C4-2B (cell line): ENCODE results near the gene LGI2.

Experiments used
- CTCF ChIP-seq: fragments of 450-650 bp; conservative IDR thresholded peaks from 2 replicates; pipeline ENCODE4 v1.5.1; 2017; ENCODE audit warnings: mild to moderate bottlenecking
- ZFX ChIP-seq: fragments of 450-650 bp; IDR thresholded peaks from 2 replicates; pipeline ENCODE4 v1.6.1; 2017

DNA sequence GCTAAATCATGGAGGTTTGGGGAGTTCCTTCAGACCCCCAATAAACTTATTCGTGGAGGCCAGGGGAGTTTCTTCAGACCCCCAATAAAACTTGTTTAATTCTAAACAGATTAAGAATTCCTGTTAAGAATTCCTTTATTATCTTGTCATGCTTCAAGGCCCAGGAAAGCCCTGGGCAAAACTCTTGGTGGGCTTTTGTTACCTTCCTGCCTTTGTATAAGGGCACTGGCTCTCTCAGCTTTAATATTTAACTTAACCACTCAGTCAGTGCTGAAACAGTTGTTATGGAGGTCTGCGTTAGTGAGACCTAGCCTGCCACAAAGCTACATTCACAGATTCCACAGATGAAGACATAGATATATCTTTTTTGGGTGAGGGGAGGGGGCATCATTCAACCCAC lies 29.0 kb upstream of the LGI2 start:
- TF ChIP-seq CTCF (no peak), ZFX (no peak)
